ENCODE results near the gene AMER3. TPM values are rescaled to one million over a fixed set of nuclear protein-coding genes. Genes with fewer than 3 reads are reported as not detected.

AMER3 gene
- total and polyA plus RNA-seq, 2 of the 4 experiments (the other 2 are of a cell fraction) = not detected

- no peaks in the 10 kb centered on the region for H3K9me1 ChIP-seq (ENCODE audit: insufficient read depth, low read length)
- in situ Hi-C loops (cut with MboI; ENCODE audit: low sequenced_read_pairs) (no loop called here), dilution Hi-C loops (cut with HindIII; ENCODE audit: low sequenced_read_pairs, unreplicated experiment) (no loop called here), intact Hi-C loops (cut with micrococcal nuclease) (no loop called here)
- H4K8ac ChIP-seq (ENCODE audit: low read depth in 2 of 2, low read length in 2 of 2) = no peak overlapping the region
- no peaks in the 10 kb centered on the region for H4K20me1 ChIP-seq (ENCODE audit: insufficient read depth, low read length)
- BruUV-seq (replicated peaks) = no TSS peak
- no peak overlapping the region for H3K18ac ChIP-seq (ENCODE audit: low read depth, low read length)
- no peak overlapping the region for H3K14ac ChIP-seq (replicated peaks; ENCODE audit: low read depth, low read length)
- no peaks in the 10 kb centered on the region for H3K9me3 ChIP-seq (ENCODE audit: control insufficient read depth, insufficient read depth, low read length)
- POLR2A ChIA-PET (ENCODE audit: unreplicated experiment) = no interaction called here
- H2BK5ac ChIP-seq (ENCODE audit: low read depth, low read length, poor library complexity, severe bottlenecking) = no peak overlapping the region
- H3K79me1 ChIP-seq (ENCODE audit: low read depth in 1 of 2, low read length in 2 of 2) = no peaks in the 10 kb centered on the region
- no peak for TF ChIP-seq RCOR1 (IDR thresholded peaks at IDR 0.05; ENCODE audit: insufficient replicate concordance, low read length)
- TF ChIP-seq, protein P1, sequence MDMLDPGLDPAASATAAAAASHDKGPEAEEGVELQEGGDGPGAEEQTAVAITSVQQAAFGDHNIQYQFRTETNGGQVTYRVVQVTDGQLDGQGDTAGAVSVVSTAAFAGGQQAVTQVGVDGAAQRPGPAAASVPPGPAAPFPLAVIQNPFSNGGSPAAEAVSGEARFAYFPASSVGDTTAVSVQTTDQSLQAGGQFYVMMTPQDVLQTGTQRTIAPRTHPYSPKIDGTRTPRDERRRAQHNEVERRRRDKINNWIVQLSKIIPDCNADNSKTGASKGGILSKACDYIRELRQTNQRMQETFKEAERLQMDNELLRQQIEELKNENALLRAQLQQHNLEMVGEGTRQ (IDR thresholded peaks at IDR 0.05; ENCODE audit: low read depth, low read length) = no peak
- no peak for TF ChIP-seq MAZ (IDR thresholded peaks at IDR 0.05; ENCODE audit: borderline replicate concordance, low read depth, low read length)
- no peak for TF ChIP-seq FOS (IDR thresholded peaks at IDR 0.05; ENCODE audit: low read depth, low read length)
- no peak for TF ChIP-seq SMC3 (IDR thresholded peaks at IDR 0.05; ENCODE audit: low read depth, low read length)
- TF ChIP-seq MXI1 (IDR thresholded peaks at IDR 0.05; ENCODE audit: borderline replicate concordance, low read depth, low read length) = no peak
- no peak for TF ChIP-seq MAFK (IDR thresholded peaks at IDR 0.05; ENCODE audit: low read depth, low read length)
- TF ChIP-seq CHD1 (IDR thresholded peaks at IDR 0.05; ENCODE audit: low read depth, low read length) = no peak
- no peak for TF ChIP-seq NFE2L2 (IDR thresholded peaks at IDR 0.05; ENCODE audit: low read depth, low read length)
- TF ChIP-seq RAD21 (IDR thresholded peaks at IDR 0.05; ENCODE audit: low read length) = no peak
- no peak for TF ChIP-seq CEBPB (IDR thresholded peaks at IDR 0.05; ENCODE audit: low read depth, low read length)
- no peak for TF ChIP-seq POLR2A (IDR thresholded peaks at IDR 0.05; ENCODE audit: low read depth, low read length)
- no peak for TF ChIP-seq RFX5 (IDR thresholded peaks at IDR 0.05; ENCODE audit: low read depth, low read length)
- TF ChIP-seq BHLHE40 (IDR thresholded peaks at IDR 0.05; ENCODE audit: low read depth, low read length) = no peak
- TF ChIP-seq, protein P2, sequence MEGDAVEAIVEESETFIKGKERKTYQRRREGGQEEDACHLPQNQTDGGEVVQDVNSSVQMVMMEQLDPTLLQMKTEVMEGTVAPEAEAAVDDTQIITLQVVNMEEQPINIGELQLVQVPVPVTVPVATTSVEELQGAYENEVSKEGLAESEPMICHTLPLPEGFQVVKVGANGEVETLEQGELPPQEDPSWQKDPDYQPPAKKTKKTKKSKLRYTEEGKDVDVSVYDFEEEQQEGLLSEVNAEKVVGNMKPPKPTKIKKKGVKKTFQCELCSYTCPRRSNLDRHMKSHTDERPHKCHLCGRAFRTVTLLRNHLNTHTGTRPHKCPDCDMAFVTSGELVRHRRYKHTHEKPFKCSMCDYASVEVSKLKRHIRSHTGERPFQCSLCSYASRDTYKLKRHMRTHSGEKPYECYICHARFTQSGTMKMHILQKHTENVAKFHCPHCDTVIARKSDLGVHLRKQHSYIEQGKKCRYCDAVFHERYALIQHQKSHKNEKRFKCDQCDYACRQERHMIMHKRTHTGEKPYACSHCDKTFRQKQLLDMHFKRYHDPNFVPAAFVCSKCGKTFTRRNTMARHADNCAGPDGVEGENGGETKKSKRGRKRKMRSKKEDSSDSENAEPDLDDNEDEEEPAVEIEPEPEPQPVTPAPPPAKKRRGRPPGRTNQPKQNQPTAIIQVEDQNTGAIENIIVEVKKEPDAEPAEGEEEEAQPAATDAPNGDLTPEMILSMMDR (conservative IDR thresholded peaks at IDR 0.05; ENCODE audit: low read depth, low read length) = no peak
- no peak for TF ChIP-seq ELK1 (IDR thresholded peaks at IDR 0.05; ENCODE audit: borderline replicate concordance, low read depth, low read length)
- H3K4me2 ChIP-seq (ENCODE audit: low read depth, low read length) = no peak overlapping the region
- H2AK9ac ChIP-seq (replicated peaks; ENCODE audit: low read depth, low read length, poor library complexity) = no peak overlapping the region
- H2BK120ac ChIP-seq (ENCODE audit: low read depth, low read length) = no peak overlapping the region
- no peak overlapping the region for H3K4ac ChIP-seq (ENCODE audit: low read depth, low read length)
- CTCF ChIA-PET = no interaction called here
- no peak overlapping the region for H2BK20ac ChIP-seq (ENCODE audit: low read depth, low read length)
- no peak overlapping the region for H2AK5ac ChIP-seq (ENCODE audit: low read depth, low read length)
- no peak overlapping the region for H4K5ac ChIP-seq (ENCODE audit: low read depth, low read length)
- no peak overlapping the region for H4K91ac ChIP-seq (ENCODE audit: insufficient read depth, low read depth, low read length)
- H2AFZ ChIP-seq (replicated peaks; ENCODE audit: low read length, poor library complexity) = no peak overlapping the region
- no peaks in the 10 kb centered on the region for H3K27me3 ChIP-seq (ENCODE audit: control insufficient read depth, insufficient read depth, low read length)
- ATAC-seq (ENCODE audit: low read depth) (no peak), DNase-seq (no peak)
- no peak overlapping the region for H3K9ac ChIP-seq (ENCODE audit: low read depth, low read length)
- no peak overlapping the region for H2BK15ac ChIP-seq (ENCODE audit: low read depth, low read length)
- no CpG with 5 or more reads among the region's 2 CpGs for WGBS, 2 experiments (ENCODE audit: extremely low coverage in 2 of 2, insufficient read length in 1 of 2)
- no peak overlapping the region for H3K23ac ChIP-seq (ENCODE audit: low read depth, low read length)
- H3K27ac ChIP-seq (ENCODE audit: insufficient read depth, low read length) = no peak overlapping the region
- H3K36me3 ChIP-seq (ENCODE audit: control insufficient read depth, insufficient read depth, low read length) = no peaks in the 10 kb centered on the region
- no peak overlapping the region for H3K4me3 ChIP-seq (ENCODE audit: insufficient read depth, low read depth, low read length)
- H3K56ac ChIP-seq (ENCODE audit: extremely low read depth, insufficient read depth, low read length) = no peak overlapping the region
- H3K4me1 ChIP-seq (ENCODE audit: control insufficient read depth, insufficient read depth, low read length) = no peaks in the 10 kb centered on the region
Measured at GRCh38 chr2:130724455-130724854, 30.9 kb upstream of the AMER3 start.
